NCI-H2227 (cell line): ENCODE measurements around the gene NRARP.

Experiments
- DNase-seq: peaks from one replicate; lab custom pipeline; 2025; ENCODE audit not compliant: unreplicated experiment; lab: John Stamatoyannopoulos, UW

NRARP gene

GRCh38 chr9:137311171-137311985 lies 9.3 kb upstream of the NRARP start:
- DNase-seq, result no peak

DNA sequence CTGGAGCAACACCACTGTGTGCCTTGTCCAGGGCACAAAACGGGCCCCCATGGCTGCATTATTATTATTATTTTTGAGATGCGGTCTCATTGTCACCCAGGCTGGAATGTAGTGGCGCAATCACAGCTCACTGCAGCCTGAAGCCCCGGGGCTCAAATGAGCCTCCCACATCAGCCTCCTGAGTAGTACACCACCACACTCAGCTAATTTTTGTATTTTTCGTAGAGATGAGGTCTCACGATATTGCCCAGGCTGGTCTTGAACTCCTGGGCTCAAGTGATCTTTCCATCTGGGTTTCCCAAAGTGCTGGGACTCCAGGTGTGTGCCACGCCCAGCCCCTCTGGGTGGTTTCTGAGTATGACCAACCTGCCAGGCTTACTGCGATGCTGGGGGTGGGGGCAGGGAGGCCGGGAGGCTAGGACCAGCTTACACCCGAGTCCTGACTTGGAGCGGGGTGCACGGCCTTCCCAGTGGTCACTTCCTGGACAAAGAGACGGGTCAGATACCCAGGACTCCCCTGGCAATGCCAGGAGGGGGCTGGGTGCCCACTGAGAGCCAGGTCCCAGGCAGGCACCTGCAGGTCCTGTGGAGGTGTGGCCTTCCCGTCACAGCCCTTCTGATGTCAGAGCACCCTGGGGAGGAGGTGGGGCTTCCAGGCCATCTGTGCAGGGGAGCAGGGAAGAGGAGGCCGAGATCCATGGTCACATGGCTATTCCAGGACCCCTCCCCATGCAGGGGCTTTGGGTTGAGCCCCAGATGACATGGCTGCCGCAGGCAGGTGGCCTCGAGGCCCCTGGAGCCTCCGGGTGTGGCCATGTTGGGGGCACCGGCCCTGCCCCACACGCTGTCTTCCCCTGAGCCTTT lies 8.3 kb upstream of the NRARP start:
- no peak for DNase-seq

GRCh38 chr9:137309368-137310188 lies 7.5 kb upstream of the NRARP start:
- no peak for DNase-seq

GRCh38 chr9:137308057-137308619 lies 6.1 kb upstream of the NRARP start:
- DNase-seq, result peak; percentile 43

- DNase-seq, result no peak
Measured at GRCh38 chr9:137307255-137308056, 5.4 kb upstream of the NRARP start.

- no peak for DNase-seq
Measured at GRCh38 chr9:137306850-137307254, 4.8 kb upstream of the NRARP start.

DNA sequence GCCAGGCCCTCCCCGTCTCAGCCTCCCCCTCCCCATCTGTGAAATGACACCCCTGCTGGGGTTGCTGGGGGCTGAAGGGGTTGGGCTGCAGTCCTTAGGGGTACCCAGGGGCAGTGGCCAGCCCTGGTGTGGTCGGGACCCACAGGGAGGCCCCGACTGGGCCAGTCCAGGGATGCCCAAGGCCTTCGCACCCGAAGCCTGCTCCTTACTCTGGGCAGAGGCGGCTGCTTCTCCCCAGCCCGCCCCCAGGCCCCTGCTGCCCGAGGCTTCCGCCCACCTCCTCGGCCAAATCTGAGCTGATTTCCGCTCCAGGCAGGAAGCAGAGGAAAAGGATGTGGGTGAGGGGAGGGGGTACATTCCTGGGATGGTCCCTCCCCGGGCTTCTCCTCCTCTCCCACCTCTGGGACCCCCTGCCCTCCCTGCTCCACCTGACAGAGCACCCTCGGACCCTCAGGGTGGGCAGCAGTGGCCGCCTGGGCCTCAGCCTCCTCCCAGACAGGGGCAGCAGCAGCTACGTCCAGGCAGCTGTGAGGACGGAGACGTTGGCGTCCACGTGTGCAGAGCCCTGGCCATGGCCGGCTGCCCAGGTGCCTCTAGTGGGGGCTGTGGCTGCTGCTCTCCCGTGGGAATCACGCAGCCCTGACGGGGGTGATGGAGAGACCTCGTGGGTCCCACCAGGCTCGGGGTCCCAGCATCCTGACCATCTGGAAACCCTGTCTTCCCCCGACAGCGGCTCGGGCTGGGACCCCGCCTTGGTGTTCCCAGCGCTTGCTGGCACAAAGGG lies 4.2 kb upstream of the NRARP start:
- DNase-seq, result no peak

DNA sequence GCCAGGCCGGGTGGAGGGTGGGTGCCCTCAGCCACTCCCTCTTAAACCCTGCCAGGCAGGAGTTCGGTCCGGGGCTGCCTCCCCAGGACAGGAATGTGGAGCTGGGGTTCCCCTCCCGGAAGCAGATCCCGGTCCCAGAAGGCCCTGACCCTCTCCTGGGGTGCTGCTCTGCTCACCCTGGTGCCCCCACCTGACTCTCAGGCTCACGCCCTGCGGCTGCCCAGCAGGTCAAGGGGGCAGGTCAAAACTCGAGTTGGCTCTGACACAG lies 3.7 kb upstream of the NRARP start:
- no peak for DNase-seq

GRCh38 chr9:137305060-137305797 lies 3.2 kb upstream of the NRARP start:
- no peak for DNase-seq

DNA sequence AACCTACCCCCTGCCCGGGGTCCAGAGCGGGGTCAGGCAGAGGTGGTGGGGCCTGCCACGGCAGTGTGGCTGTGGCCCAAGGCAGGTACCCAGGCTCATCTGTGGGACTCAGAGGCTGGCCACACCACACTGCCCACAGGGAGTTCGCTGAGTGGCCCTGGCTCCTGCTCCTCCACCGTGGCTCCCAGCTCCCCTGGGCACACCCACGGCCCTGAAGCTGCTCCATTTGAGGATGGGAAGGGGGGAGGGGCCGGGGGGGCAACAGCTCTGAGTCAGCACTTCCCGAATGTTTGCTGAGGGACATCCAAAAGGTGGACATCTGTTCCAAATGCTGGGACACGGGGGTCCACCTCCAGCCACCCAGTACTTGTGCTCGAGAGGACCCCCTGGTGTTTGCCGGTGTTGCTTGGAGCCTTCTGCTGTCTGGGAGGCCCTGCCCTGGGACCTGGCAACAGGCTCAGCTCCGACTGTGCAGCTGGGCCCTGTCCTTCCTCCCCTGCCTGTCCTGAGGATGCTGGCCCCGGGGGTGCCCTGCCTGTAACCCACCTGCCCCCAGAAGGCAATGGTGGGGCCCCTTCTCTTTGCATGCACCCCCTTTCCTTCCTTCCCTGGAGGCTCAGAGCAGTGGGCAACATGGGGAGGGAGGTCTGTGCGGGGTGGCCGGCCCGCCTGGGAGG lies 2.5 kb upstream of the NRARP start:
- DNase-seq, result no peak

DNA sequence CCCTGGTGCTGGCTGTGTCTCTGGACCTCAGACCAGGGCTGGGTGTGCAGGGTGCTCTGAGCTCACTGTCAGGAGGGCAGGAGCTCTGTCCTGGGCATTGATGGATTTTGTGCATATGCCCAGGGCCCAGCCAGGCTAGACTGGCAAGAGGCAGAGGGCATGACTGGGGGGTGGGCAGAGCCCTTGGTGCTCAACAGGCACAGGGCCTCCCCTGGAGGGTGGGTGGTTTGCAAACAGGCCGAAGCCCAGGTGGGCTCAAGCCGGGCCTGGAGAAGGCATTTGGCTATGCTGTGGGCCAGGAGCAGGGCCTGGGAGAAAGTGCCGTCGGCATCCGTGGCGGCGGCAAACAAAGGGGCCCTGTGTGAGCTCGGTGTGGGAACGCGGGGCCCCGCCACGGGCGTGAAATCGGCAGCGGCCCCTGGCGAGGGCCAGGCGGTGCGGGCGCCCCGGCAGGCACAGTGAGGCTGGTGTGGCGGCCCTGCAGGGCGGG lies 1.9 kb upstream of the NRARP start:
- no peak for DNase-seq

DNA sequence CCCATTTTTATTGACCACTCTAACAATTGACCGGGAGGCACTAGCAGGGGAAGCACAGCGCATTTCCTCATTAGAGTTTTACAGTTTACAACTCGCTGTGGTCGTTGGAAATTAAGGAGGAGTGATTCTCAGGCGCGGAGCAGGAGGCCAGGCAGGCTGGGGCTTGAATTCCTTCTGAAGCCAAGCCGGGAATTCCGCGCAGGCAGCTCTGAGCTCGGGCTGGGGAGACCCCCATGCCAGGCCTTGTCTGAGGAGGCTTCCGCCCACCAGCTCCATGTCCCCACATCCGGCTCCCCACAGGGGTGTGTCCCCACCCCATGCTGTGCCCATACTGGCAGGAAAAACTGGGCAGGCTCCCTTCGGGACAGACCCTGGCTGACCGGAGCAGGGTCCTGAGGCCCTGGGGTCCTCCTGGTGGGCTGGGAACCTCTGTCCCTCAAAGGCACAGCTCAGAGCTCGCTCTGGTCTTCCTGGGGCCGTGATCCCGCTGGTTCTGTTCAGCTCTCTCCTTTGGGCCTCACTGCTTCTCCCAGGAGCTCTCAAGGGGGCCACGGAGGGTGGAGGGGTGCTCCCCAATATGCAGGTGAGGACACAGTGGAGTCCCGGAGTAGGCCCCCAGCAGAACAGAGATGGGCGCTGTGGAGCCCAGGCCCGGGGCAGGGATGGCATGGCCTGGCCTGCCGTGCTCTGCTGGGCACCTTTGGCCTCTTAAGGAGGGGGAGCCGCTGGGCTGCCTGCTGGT lies 1.3 kb upstream of the NRARP start:
- no peak for DNase-seq

- DNase-seq, result no peak
Measured at GRCh38 chr9:137302449-137303150, 529 bp upstream of the NRARP start.

DNA sequence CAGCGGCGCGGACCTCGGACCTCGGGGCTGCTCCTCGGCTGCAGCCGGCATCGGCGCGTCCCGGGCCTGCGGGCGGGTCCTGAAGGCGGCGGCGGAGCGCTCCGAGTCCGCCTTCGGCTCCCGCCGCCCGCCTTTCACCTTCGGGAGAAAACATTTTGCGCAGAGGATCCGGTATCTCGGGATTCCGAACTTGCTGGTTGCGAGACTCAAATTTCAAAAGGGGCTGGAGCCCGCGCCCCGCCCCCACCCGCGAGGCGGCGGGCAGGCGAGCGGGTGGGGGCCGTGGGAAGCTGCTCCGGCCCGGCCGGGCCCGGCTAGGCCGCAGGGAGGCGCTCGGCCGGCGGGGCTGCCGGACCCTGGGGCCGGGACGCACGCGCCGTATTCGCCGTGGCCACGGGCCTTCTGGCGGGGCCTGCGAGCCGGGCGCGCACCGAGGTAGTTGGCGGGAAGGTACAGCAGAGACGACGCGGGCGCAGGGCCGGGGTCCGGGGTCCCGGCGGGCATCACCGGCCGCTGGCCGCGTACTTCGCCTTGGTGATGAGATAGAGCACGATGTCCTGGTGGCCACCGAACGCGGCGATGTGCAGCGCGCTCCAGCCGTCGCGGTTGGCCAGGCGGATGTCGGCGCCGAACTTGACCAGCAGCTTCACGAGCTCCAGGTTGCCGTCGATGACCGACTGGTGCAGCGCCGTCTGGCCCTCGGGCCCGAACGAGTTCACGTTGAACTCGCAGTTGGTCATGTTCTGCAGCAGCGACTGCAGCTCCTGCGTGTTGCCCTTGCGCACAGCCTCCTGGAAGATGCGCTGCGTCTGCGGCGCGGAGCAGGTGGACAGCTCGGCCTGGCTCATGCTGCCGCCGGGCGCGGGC lies 757 bp downstream of the NRARP start:
- peak; percentile 64 for DNase-seq

GRCh38 chr9:137300567-137301080 lies 1.4 kb downstream of the NRARP start:
- DNase-seq, result peak; percentile 56

DNA sequence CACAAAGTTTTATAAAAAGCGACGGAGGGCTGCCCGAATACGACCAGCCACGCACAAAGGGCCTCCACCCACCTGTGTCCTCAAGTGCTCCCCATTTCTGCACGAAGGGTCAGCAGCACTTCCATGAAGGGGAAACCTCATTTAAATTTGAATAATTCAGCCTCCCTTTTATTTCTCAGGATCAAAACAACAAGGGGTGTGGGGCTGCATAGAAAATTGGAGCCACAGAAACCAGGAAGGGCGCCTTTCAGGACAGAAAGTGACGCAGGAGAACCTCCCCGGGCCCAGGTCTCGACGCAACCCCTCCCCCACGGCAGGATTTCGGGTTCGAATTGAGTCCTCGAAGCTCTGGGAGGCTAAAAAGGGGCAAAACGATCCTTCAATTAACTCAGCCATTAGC lies 2.1 kb downstream of the NRARP start:
- DNase-seq, result peak; percentile 64
